ENCODE data around the gene METAP1.

METAP1 gene

DNA sequence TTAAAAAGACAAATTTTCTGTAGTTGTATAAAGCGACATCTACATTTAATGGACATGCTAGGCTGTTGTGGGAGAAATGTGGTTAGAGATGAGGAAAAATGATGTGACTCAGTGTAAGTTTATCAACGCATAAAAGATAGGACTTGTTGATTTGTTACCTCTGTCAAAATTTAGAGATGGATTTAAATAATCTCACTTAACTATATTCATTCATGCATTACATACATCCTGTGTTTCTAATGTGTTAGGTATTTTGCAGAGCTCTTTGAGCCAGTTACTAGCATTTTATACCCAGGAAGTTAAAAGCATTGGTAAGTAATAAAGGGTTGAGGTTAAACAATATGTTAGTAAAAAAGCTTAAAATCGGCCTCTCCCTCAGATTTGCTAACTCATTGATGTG, 34.3 kb downstream of the METAP1 start:
- no peaks in the 10 kb centered on the region for H3K9me3 ChIP-seq (ENCODE audit: control insufficient read depth, insufficient read depth, low read length)
- no peaks in the 10 kb centered on the region for H3K9me2 ChIP-seq (replicated peaks; ENCODE audit: control insufficient read depth, low read length)
- H3K4me3 ChIP-seq (ENCODE audit: low read length): peak overlapping the region; percentile 11; the same call in 1 of the 2 replicates
- peaks cover 6% of the 10 kb centered on the region; the same call in 1 of the 2 replicates for H3F3A ChIP-seq (ENCODE audit: control insufficient read depth, insufficient read depth)
- H3K4me2 ChIP-seq (ENCODE audit: low read length): peak overlapping the region; percentile 44
- TF ChIP-seq, protein P1, sequence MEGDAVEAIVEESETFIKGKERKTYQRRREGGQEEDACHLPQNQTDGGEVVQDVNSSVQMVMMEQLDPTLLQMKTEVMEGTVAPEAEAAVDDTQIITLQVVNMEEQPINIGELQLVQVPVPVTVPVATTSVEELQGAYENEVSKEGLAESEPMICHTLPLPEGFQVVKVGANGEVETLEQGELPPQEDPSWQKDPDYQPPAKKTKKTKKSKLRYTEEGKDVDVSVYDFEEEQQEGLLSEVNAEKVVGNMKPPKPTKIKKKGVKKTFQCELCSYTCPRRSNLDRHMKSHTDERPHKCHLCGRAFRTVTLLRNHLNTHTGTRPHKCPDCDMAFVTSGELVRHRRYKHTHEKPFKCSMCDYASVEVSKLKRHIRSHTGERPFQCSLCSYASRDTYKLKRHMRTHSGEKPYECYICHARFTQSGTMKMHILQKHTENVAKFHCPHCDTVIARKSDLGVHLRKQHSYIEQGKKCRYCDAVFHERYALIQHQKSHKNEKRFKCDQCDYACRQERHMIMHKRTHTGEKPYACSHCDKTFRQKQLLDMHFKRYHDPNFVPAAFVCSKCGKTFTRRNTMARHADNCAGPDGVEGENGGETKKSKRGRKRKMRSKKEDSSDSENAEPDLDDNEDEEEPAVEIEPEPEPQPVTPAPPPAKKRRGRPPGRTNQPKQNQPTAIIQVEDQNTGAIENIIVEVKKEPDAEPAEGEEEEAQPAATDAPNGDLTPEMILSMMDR (IDR thresholded peaks at IDR 0.05; ENCODE audit: low read depth, low read length, poor library complexity, severe bottlenecking): no peak
- no peak for TF ChIP-seq EZH2phosphoT487 (IDR thresholded peaks at IDR 0.05; ENCODE audit: borderline replicate concordance, low read length)
- peaks cover 46% of the 10 kb centered on the region for H3K36me3 ChIP-seq (ENCODE audit: control insufficient read depth, low read length)
- no peaks in the 10 kb centered on the region for H3K27me3 ChIP-seq (ENCODE audit: control insufficient read depth, low read length)
- peaks cover 28% of the 10 kb centered on the region for H3K4me1 ChIP-seq (ENCODE audit: control insufficient read depth, low read length)
- H3K79me2 ChIP-seq (ENCODE audit: control insufficient read depth, low read length): peaks cover 88% of the 10 kb centered on the region
- H4K20me1 ChIP-seq (ENCODE audit: control insufficient read depth, insufficient read depth, low read depth, low read length): no peaks in the 10 kb centered on the region
- H3K27ac ChIP-seq (ENCODE audit: low read depth, low read length): peak overlapping the region; percentile 38

DNA sequence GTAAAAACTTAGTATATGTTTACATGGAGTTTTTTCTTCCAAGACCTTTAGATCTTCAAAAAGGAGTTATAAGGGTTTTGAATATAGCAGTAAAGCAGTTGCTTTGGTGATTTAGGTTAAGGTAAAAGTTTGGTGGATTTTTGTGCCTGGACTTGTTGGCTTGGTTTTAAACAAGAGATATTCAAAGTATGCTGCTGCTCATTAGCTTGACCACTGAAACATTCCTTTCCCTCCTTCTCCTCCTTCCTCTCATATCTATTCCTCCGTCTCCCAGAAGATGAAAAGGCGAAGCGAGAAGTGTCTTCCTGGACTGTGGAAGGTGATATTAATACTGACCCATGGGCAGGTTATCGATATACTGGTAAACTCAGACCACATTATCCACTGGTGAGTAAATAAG, 38.4 kb downstream of the METAP1 start:
- peaks cover 47% of the 10 kb centered on the region for H3K79me2 ChIP-seq (ENCODE audit: control insufficient read depth, low read length)

DNA sequence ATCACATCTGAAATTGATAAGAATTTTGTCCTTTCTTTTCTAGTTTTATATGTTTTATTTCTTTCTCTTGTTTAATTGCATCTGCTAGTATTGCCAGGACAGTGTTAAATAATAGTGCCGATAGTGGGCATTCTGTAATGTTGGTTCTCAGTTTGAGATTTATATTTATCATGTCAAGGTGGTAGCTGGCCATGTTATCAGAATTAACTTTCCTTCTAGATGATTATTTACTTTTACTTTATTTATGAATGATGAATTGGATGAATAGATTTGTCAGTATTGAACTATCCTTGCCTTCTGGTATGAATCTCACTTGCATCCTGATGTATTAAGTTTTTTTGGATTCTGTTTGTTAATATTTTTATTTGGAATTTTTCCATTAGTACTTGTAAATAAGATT, 42.7 kb downstream of the METAP1 start:
- no peak overlapping the region for H3K4me2 ChIP-seq (ENCODE audit: low read length)
- peaks cover 11% of the 10 kb centered on the region for H3K79me2 ChIP-seq (ENCODE audit: control insufficient read depth, low read length)
- H3F3A ChIP-seq (ENCODE audit: control insufficient read depth, insufficient read depth): no peaks in the 10 kb centered on the region
- H3K27me3 ChIP-seq (ENCODE audit: control insufficient read depth, low read length): no peaks in the 10 kb centered on the region
- peaks cover 11% of the 10 kb centered on the region; the same call in 1 of the 2 replicates for H3K9me3 ChIP-seq (ENCODE audit: control insufficient read depth, insufficient read depth, low read length)
- H3K4me3 ChIP-seq (ENCODE audit: low read length): no peak overlapping the region
- H3K27ac ChIP-seq (ENCODE audit: low read depth, low read length): no peak overlapping the region
- H3K36me3 ChIP-seq (ENCODE audit: control insufficient read depth, low read length): peaks cover 72% of the 10 kb centered on the region
- H3K9me2 ChIP-seq (replicated peaks; ENCODE audit: control insufficient read depth, low read length): no peaks in the 10 kb centered on the region
- no peaks in the 10 kb centered on the region for H4K20me1 ChIP-seq (ENCODE audit: control insufficient read depth, insufficient read depth, low read depth, low read length)
- H3K4me1 ChIP-seq (ENCODE audit: control insufficient read depth, low read length): peaks cover 9% of the 10 kb centered on the region
- no peak for TF ChIP-seq EZH2phosphoT487 (IDR thresholded peaks at IDR 0.05; ENCODE audit: borderline replicate concordance, low read length)
- TF ChIP-seq, protein P1 (IDR thresholded peaks at IDR 0.05; ENCODE audit: low read depth, low read length, poor library complexity, severe bottlenecking): no peak

More for the DNA sequence above, 38.4 kb downstream of the METAP1 start:
- Histone ChIP-seq H3K27me3 (ENCODE audit: control insufficient read depth, low read length) (no peaks in the 10 kb centered on the region), H3K9me2 (replicated peaks; ENCODE audit: control insufficient read depth, low read length) (no peaks in the 10 kb centered on the region), H3K4me2 (ENCODE audit: low read length) (no peak overlapping the region), H3K36me3 (ENCODE audit: control insufficient read depth, low read length) (peaks cover 81% of the 10 kb centered on the region), H3K4me1 (ENCODE audit: control insufficient read depth, low read length) (peaks cover 15% of the 10 kb centered on the region), H3K4me3 (ENCODE audit: low read length) (no peak overlapping the region), H4K20me1 (ENCODE audit: control insufficient read depth, insufficient read depth, low read depth, low read length) (no peaks in the 10 kb centered on the region), H3K9me3 (ENCODE audit: control insufficient read depth, insufficient read depth, low read length) (peaks cover 11% of the 10 kb centered on the region; the same call in 1 of the 2 replicates), H3K27ac (ENCODE audit: low read depth, low read length) (no peak overlapping the region), H3F3A (ENCODE audit: control insufficient read depth, insufficient read depth) (peaks cover 6% of the 10 kb centered on the region; the same call in 1 of the 2 replicates)
- no peak for TF ChIP-seq EZH2phosphoT487 (IDR thresholded peaks at IDR 0.05; ENCODE audit: borderline replicate concordance, low read length)
- TF ChIP-seq, protein P1 (IDR thresholded peaks at IDR 0.05; ENCODE audit: low read depth, low read length, poor library complexity, severe bottlenecking): no peak

Measured in DOHH2 (cell line).